Thoracic aorta (tissue), 2 donors: ENCODE data around the gene SWSAP1. TPM values are rescaled to one million over a fixed set of nuclear protein-coding genes. Genes with fewer than 3 reads are reported as not detected.
"Not testable (repeated sequence)": the region's sequence is repeated elsewhere in the genome, so short reads cannot be mapped to it uniquely, and the experiment has no call there.

ENCODE experiments used
- ATAC-seq: fragments of 150-250 bp; one replicate; pipeline ENCODE4 v1.8.0; 2017; ENCODE audit warnings: low read depth; ENCODE audit not compliant: insufficient number of reproducible peaks, low FRiP score
- DNase-seq: peaks from one replicate; pipeline ENCODE4 v3.0.0-alpha.2; 2020; ENCODE audit warnings: low spot score
- H3K27ac ChIP-seq, 2 donors: fragments of 200-600 bp; sonication (generic); 1 replicate in 1 of 2; 2 replicates in 1 of 2; pipeline ENCODE4 v1.5.1; 2016; ENCODE audit warnings: mild to moderate bottlenecking in 2 of 2, moderate library complexity in 2 of 2
- H3K27me3 ChIP-seq: fragments of 200-600 bp; sonication (generic); replicated peaks from 2 replicates; pipeline ENCODE4 v1.6.0; 2016; ENCODE audit warnings: mild to moderate bottlenecking; ENCODE audit not compliant: insufficient read depth
- H3K36me3 ChIP-seq: fragments of 200-600 bp; sonication (generic); one replicate; pipeline ENCODE4 v1.5.1; 2016
- H3K4me1 ChIP-seq, 2 donors: fragments of 200-600 bp; sonication (generic); 1 replicate in 1 of 2; 2 replicates in 1 of 2; pipeline versions ENCODE4 v1.5.1 to v1.6.0; 2016; ENCODE audit warnings: low read depth in 2 of 2, mild to moderate bottlenecking in 1 of 2; ENCODE audit not compliant: control insufficient read depth in 1 of 2
- H3K4me3 ChIP-seq: fragments of 200-600 bp; sonication (generic); 2 replicates; pipeline ENCODE4 v1.5.1; 2016; ENCODE audit warnings: mild to moderate bottlenecking
- H3K9me3 ChIP-seq: fragments of 200-600 bp; sonication (generic); 2 replicates; pipeline ENCODE4 v1.5.1; 2016
- CTCF ChIP-seq: fragments of 200-600 bp; sonication (generic); IDR thresholded peaks from one replicate; pipeline ENCODE4 v1.5.1; 2019; ENCODE audit warnings: antibody characterized with exemption
- total RNA-seq, 2 donors: library from RNA; depleted of rRNA; stranded (reverse); fragments of >200 nt; gene quantifications; one replicate each; pipeline versions ENCODE4 v1.1.0 to v1.2.3, GENCODE V29; 2016

Gene SWSAP1
- total RNA-seq, 2 donors from 2014 or later = 1.2 to 1.5 TPM

- H3K27ac ChIP-seq = no peak overlapping the region
- DNase-seq (no peak), ATAC-seq (no peak)
- no peaks in the 10 kb centered on the region for H3K27me3 ChIP-seq
- no peaks in the 10 kb centered on the region for H3K9me3 ChIP-seq
- H3K4me1 ChIP-seq = no peaks in the 10 kb centered on the region
- TF ChIP-seq CTCF = no peak
- H3K36me3 ChIP-seq = no peaks in the 10 kb centered on the region
- H3K4me3 ChIP-seq = no peak overlapping the region
Observed at GRCh38 chr19:11400798-11401197, 26.3 kb downstream of the SWSAP1 start.

GRCh38 chr19:11401808-11402543 lies 27.5 kb downstream of the SWSAP1 start:
- Histone ChIP-seq H3K27ac (no peak overlapping the region), H3K36me3 (no peaks in the 10 kb centered on the region), H3K27me3 (no peaks in the 10 kb centered on the region), H3K4me3 (no peak overlapping the region), H3K4me1 (no peaks in the 10 kb centered on the region), H3K9me3 (no peaks in the 10 kb centered on the region)
- DNase-seq = no peak
- TF ChIP-seq CTCF = no peak
- ATAC-seq = no peak

- ATAC-seq = no peak
- DNase-seq = no peak
- TF ChIP-seq CTCF = no peak
- H3K27ac ChIP-seq = no peak overlapping the region
- no peaks in the 10 kb centered on the region for H3K4me1 ChIP-seq
- no peak overlapping the region for H3K4me3 ChIP-seq
- H3K27me3 ChIP-seq = no peaks in the 10 kb centered on the region
- H3K36me3 ChIP-seq = no peaks in the 10 kb centered on the region
- no peaks in the 10 kb centered on the region for H3K9me3 ChIP-seq
Observed at GRCh38 chr19:11404588-11405222, 30.2 kb downstream of the SWSAP1 start.

GRCh38 chr19:11405846-11406643 lies 31.6 kb downstream of the SWSAP1 start:
- no peak for ATAC-seq
- H3K27me3 ChIP-seq = no peaks in the 10 kb centered on the region
- H3K4me1 ChIP-seq = no peaks in the 10 kb centered on the region
- H3K36me3 ChIP-seq = no peaks in the 10 kb centered on the region
- no peak overlapping the region for H3K27ac ChIP-seq
- H3K4me3 ChIP-seq = no peak overlapping the region
- TF ChIP-seq CTCF = no peak
- DNase-seq = no peak
- H3K9me3 ChIP-seq = no peaks in the 10 kb centered on the region

GRCh38 chr19:11406703-11407236 lies 32.3 kb downstream of the SWSAP1 start:
- not testable (repeated sequence) for H3K4me1 ChIP-seq, H3K9me3 ChIP-seq, H3K4me3 ChIP-seq, H3K27ac ChIP-seq, H3K36me3 ChIP-seq, ATAC-seq, H3K27me3 ChIP-seq, DNase-seq
